ENCODE measurements around the gene SOBP.
"Not testable (repeated sequence)": the region's sequence is repeated elsewhere in the genome, so short reads cannot be mapped to it uniquely, and the experiment has no call there.

Gene SOBP

GRCh38 chr6:107488174-107488874 is 1.6 kb upstream of the SOBP start:
- DNase-seq (ENCODE audit: low read depth in 2 of 3, low spot score in 2 of 3), result no peak

- DNase-seq (ENCODE audit: low read depth in 2 of 3, low spot score in 2 of 3), result peak in 1 of 3 experiments; percentile 16
Observed at GRCh38 chr6:107488875-107489635, 862 bp upstream of the SOBP start.

- peak in 1 of 3 experiments; percentile 23 for DNase-seq (ENCODE audit: low read depth in 2 of 3, low spot score in 2 of 3)
Observed at GRCh38 chr6:107490566-107491137, 735 bp downstream of the SOBP start.

- no peak for DNase-seq (ENCODE audit: low read depth in 2 of 3, low spot score in 2 of 3)
Observed at GRCh38 chr6:107491138-107491609, 1.3 kb downstream of the SOBP start.

- DNase-seq (ENCODE audit: low read depth in 2 of 3, low spot score in 2 of 3), result no peak
Observed at GRCh38 chr6:107491760-107492660, 2.1 kb downstream of the SOBP start.

- DNase-seq (ENCODE audit: low read depth in 2 of 3, low spot score in 2 of 3), result no peak
Observed at GRCh38 chr6:107493158-107494057, 3.5 kb downstream of the SOBP start.

- no peak for DNase-seq (ENCODE audit: low read depth in 2 of 3, low spot score in 2 of 3)
Observed at GRCh38 chr6:107495196-107495643, 5.3 kb downstream of the SOBP start.

- no peak for DNase-seq (ENCODE audit: low read depth in 2 of 3, low spot score in 2 of 3)
Observed at GRCh38 chr6:107495971-107496370, 6.1 kb downstream of the SOBP start.

- DNase-seq (ENCODE audit: low read depth in 2 of 3, low spot score in 2 of 3), result no peak
Observed at GRCh38 chr6:107496892-107497684, 7.2 kb downstream of the SOBP start.

- DNase-seq (ENCODE audit: low read depth in 2 of 3, low spot score in 2 of 3), result no peak
Observed at GRCh38 chr6:107504270-107505026, 14.5 kb downstream of the SOBP start.

GRCh38 chr6:107506145-107506544 is 16.2 kb downstream of the SOBP start:
- no peak for DNase-seq (ENCODE audit: low read depth in 2 of 3, low spot score in 2 of 3)

GRCh38 chr6:107509506-107509905 is 19.6 kb downstream of the SOBP start:
- no peak for DNase-seq (ENCODE audit: low read depth in 2 of 3, low spot score in 2 of 3)

GRCh38 chr6:107510108-107510507 is 20.2 kb downstream of the SOBP start:
- DNase-seq (ENCODE audit: low read depth in 2 of 3, low spot score in 2 of 3), result no peak

- no peak for DNase-seq (ENCODE audit: low read depth in 2 of 3, low spot score in 2 of 3)
Observed at GRCh38 chr6:107511511-107511993, 21.6 kb downstream of the SOBP start.

- no peak for DNase-seq (ENCODE audit: low read depth in 2 of 3, low spot score in 2 of 3)
Observed at GRCh38 chr6:107513214-107513613, 23.3 kb downstream of the SOBP start.

GRCh38 chr6:107515955-107516354 is 26.0 kb downstream of the SOBP start:
- no peak for DNase-seq (ENCODE audit: low read depth in 2 of 3, low spot score in 2 of 3)

- DNase-seq (ENCODE audit: low read depth in 2 of 3, low spot score in 2 of 3), result no peak
Observed at GRCh38 chr6:107517274-107517673, 27.4 kb downstream of the SOBP start.

- not testable (repeated sequence) for DNase-seq (ENCODE audit: low read depth in 2 of 3, low spot score in 2 of 3)
Observed at GRCh38 chr6:107519224-107519623, 29.3 kb downstream of the SOBP start.

Data from activated CD8-positive, alpha-beta memory T cell treated with anti-CD3 and anti-CD28 coated beads for 48 hours (primary cell).